ENCODE results near the gene RSRC1.

- TF ChIP-seq EZH2 (IDR thresholded peaks at IDR 0.05; ENCODE audit: borderline replicate concordance, insufficient read depth, low read depth, low read length, poor library complexity, severe bottlenecking) (no peak), CTCF (IDR thresholded peaks at IDR 0.05) (no peak)
Observed at GRCh38 chr3:158506456-158506855, 396.6 kb downstream of the RSRC1 start.
